MCF 10A (cell line): ENCODE results near the gene MYH16. TPM values are rescaled to one million over a fixed set of nuclear protein-coding genes. Genes with fewer than 3 reads are reported as not detected.
A peak's percentile ranks its signal among the peaks of the same experiment; 100 is the strongest.
"Not testable (repeated sequence)": the region's sequence is repeated elsewhere in the genome, so short reads cannot be mapped to it uniquely, and the experiment has no call there.

Experiments
- BruUV-seq: library from RNA; stranded (reverse); fragments of 400-500 nt; replicated peaks from 2 replicates; lab custom pipeline; 2021; lab: Mats Ljungman, UMichigan
- CTCF ChIA-PET: fragments of 300-600 bp; sonication (Branson Sonifier 250); formaldehyde crosslinking; extraction: SDS; loops from one replicate; lab custom pipeline; 2021; ENCODE audit warnings: antibody characterized with exemption, inconsistent platforms; lab: Yijun Ruan, JAX
- POLR2A ChIA-PET: fragments of 300-600, 350-650 bp; sonication (Branson Sonifier 250); formaldehyde crosslinking; extraction: SDS; loops from one replicate; lab custom pipeline; 2020; ENCODE audit warnings: antibody characterized with exemption, inconsistent platforms; lab: Yijun Ruan, JAX
- DNase-seq: peaks from one replicate; pipeline ENCODE4 v3.0.0-alpha.2; 2018; ENCODE audit not compliant: unreplicated experiment
- H3K27ac Mint-ChIP-seq: one replicate; pipeline ENCODE4 v1.8.0; 2022; ENCODE audit warnings: mild to moderate bottlenecking, low read depth, mixed read lengths; ENCODE audit not compliant: unreplicated experiment
- H3K27me3 Mint-ChIP-seq: one replicate; pipeline ENCODE4 v1.8.0; 2022; ENCODE audit warnings: mixed read lengths; ENCODE audit not compliant: insufficient read depth, unreplicated experiment
- H3K36me3 Mint-ChIP-seq: one replicate; pipeline ENCODE4 v1.8.0; 2022; ENCODE audit warnings: mild to moderate bottlenecking, moderate library complexity, mixed read lengths; ENCODE audit not compliant: insufficient read depth, unreplicated experiment
- H3K4me1 Mint-ChIP-seq: one replicate; pipeline ENCODE4 v1.8.0; 2022; ENCODE audit warnings: mixed read lengths; ENCODE audit not compliant: insufficient read depth, unreplicated experiment
- H3K4me3 Mint-ChIP-seq: one replicate; pipeline ENCODE4 v1.8.0; 2022; ENCODE audit warnings: mild to moderate bottlenecking, moderate library complexity, mixed read lengths; ENCODE audit not compliant: unreplicated experiment
- H3K9me3 Mint-ChIP-seq: one replicate; pipeline ENCODE4 v1.8.0; 2022; ENCODE audit warnings: mixed read lengths; ENCODE audit not compliant: unreplicated experiment
- CTCF ChIP-seq: fragments of 200-600 bp; IDR thresholded peaks from one replicate; pipeline ENCODE4 v1.8.0; 2022; ENCODE audit warnings: antibody characterized with exemption, mild to moderate bottlenecking; ENCODE audit not compliant: unreplicated experiment
- intact Hi-C: fragments of 100-400 bp; cut with micrococcal nuclease; formaldehyde crosslinking; loops from 2 replicates; pipeline ENCODE4 v1.14.1; 2022
- total RNA-seq: library from RNA; stranded (reverse); gene quantifications from 2 replicates; pipeline ENCODE4 v1.2.3, GENCODE V29; 2022

MYH16 gene
- total RNA-seq, 1 experiment from 2014 or later = 0.33 TPM

GRCh38 chr7:99320371-99320770 lies 47.7 kb downstream of the MYH16 start:
- ChIA-PET POLR2A (no interaction called here), CTCF (interaction anchor here (1.3 to 1.5 kb wide), 2 partner anchors 7 to 9 kb away, joined by 3 read pairs; no protein-coding TSS in a partner anchor)
- H3K9me3 Mint-ChIP-seq = no peaks in the 10 kb centered on the region
- BruUV-seq = no TSS peak
- no peaks in the 10 kb centered on the region for H3K27me3 Mint-ChIP-seq
- no peak for DNase-seq
- H3K4me3 Mint-ChIP-seq = no peak overlapping the region
- H3K36me3 Mint-ChIP-seq = no peaks in the 10 kb centered on the region
- no peak for TF ChIP-seq CTCF
- intact Hi-C loops = no loop called here
- no peaks in the 10 kb centered on the region for H3K4me1 Mint-ChIP-seq
- no peak overlapping the region for H3K27ac Mint-ChIP-seq

- CTCF ChIA-PET = interaction anchor here (1.6 kb wide), 1 partner anchor 9 kb away, joined by 12 read pairs; no protein-coding TSS in a partner anchor
- H3K27ac Mint-ChIP-seq, POLR2A ChIA-PET, H3K4me1 Mint-ChIP-seq, intact Hi-C loops, H3K36me3 Mint-ChIP-seq, DNase-seq, H3K9me3 Mint-ChIP-seq, H3K4me3 Mint-ChIP-seq, H3K27me3 Mint-ChIP-seq, BruUV-seq: not testable (repeated sequence)
Measured at GRCh38 chr7:99322659-99323058, 50.0 kb downstream of the MYH16 start.

GRCh38 chr7:99324559-99324958 lies 51.9 kb downstream of the MYH16 start:
- CTCF ChIA-PET = interaction anchor here (0.6 kb wide), 2 partner anchors 100 to 288 kb away, joined by 3 to 6 read pairs; no protein-coding TSS in a partner anchor
- Mint-ChIP-seq H3K27me3 (no peaks in the 10 kb centered on the region), H3K36me3 (peaks cover 9% of the 10 kb centered on the region), H3K27ac (no peak overlapping the region), H3K9me3 (no peaks in the 10 kb centered on the region), H3K4me3 (peak overlapping the region; percentile 82), H3K4me1 (peaks cover 6% of the 10 kb centered on the region)
- no peak for DNase-seq
- no TSS peak for BruUV-seq
- POLR2A ChIA-PET = interaction anchor here (1.3 to 2.9 kb wide), 3 partner anchors 9 to 124 kb away, joined by 5 to 22 read pairs (median 6); no protein-coding TSS in a partner anchor
- TF ChIP-seq CTCF = no peak
- intact Hi-C loops = no loop called here

GRCh38 chr7:99325001-99325493 lies 52.4 kb downstream of the MYH16 start:
- Mint-ChIP-seq H3K4me3 (peak overlapping the region; percentile 82), H3K9me3 (no peaks in the 10 kb centered on the region), H3K4me1 (peaks cover 11% of the 10 kb centered on the region), H3K27ac (peak overlapping the region; percentile 81), H3K36me3 (peaks cover 9% of the 10 kb centered on the region), H3K27me3 (no peaks in the 10 kb centered on the region)
- DNase-seq = no peak
- BruUV-seq = TSS peak; percentile 57
- ChIA-PET CTCF (interaction anchor here (0.6 to 1.3 kb wide), 4 partner anchors 12 to 198 kb away, joined by 3 to 8 read pairs (median 5); no protein-coding TSS in a partner anchor), POLR2A (interaction anchor here (0.7 to 2.9 kb wide), 17 partner anchors 9 to 756 kb away, joined by 3 to 22 read pairs (median 3); partner anchors contain the start of genes BUD31, CPSF4, PDAP1 and PTCD1)
- TF ChIP-seq CTCF = no peak
- intact Hi-C loops = no loop called here
